Measurements from ENCODE around the gene MCL1. TPM values are rescaled to one million over a fixed set of nuclear protein-coding genes. Genes with fewer than 3 reads are reported as not detected.

The MCL1 gene
- total RNA-seq, 1 experiment from 2014 or later = 150 TPM

DNA sequence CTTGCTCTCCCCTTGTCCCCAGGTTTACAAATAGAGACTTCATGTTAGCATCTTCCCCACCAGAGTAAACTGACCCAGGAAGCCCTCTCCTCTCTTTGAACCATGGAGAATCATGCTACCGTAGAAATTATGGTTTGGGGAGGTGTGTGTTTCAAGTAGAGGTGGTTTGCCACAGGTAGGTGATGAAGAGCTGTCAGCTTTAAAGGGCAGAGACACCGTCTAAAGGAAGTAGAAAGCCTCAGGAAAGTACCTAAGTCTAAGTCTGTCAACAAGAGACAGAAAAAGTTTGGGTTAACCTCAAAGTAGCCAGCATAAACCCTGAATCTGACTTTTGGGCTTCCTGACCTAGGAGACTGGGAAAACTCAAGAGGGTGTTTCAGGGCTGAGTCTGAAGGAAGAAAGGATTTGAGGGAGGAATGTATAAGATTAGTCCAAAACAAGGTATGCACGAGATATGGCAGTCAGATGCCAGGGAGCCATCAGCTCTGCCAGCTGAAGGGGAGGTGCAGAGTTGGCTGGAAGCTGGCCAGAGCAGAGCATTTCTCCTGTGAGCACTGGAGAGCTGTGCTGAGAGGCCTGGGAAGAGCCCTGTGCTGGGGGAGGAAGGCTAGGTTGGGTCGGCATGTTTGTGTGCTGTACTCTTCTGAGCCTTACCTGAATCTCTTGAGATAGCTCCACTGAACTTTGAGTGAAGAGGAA lies 15.9 kb downstream of the MCL1 start:
- peak overlapping the region; percentile 76 for H3K4me3 ChIP-seq (ENCODE audit: low read length)
- peak; percentile 72 for DNase-seq
- H2AFZ ChIP-seq (ENCODE audit: low read length) = no peak overlapping the region
- H3K9me3 ChIP-seq (ENCODE audit: low read length) = no peaks in the 10 kb centered on the region
- peak overlapping the region; percentile 95 for H3K27ac ChIP-seq (ENCODE audit: low read length)
- H3K79me2 ChIP-seq (ENCODE audit: low read length) = peaks cover 4% of the 10 kb centered on the region
- peaks cover 85% of the 10 kb centered on the region for H3K4me1 ChIP-seq (ENCODE audit: low read length)
- H3K9ac ChIP-seq (ENCODE audit: low read length) = peak overlapping the region; percentile 63
- no peaks in the 10 kb centered on the region for H3K27me3 ChIP-seq (ENCODE audit: low read length)
- no peaks in the 10 kb centered on the region for H3K36me3 ChIP-seq (ENCODE audit: insufficient read depth, low read length)
- H3K4me2 ChIP-seq (ENCODE audit: low read depth, low read length, poor library complexity, severe bottlenecking) = peak overlapping the region; percentile 95
- 0 out of 2 replicates have a peak, but pooled peaks cover 4% of the 10 kb centered on the region for H4K20me1 ChIP-seq (ENCODE audit: insufficient read depth, low read depth, low read length)
- no peaks in the 10 kb centered on the region for H3K9me2 ChIP-seq (replicated peaks; ENCODE audit: insufficient read depth, low read length)

DNA sequence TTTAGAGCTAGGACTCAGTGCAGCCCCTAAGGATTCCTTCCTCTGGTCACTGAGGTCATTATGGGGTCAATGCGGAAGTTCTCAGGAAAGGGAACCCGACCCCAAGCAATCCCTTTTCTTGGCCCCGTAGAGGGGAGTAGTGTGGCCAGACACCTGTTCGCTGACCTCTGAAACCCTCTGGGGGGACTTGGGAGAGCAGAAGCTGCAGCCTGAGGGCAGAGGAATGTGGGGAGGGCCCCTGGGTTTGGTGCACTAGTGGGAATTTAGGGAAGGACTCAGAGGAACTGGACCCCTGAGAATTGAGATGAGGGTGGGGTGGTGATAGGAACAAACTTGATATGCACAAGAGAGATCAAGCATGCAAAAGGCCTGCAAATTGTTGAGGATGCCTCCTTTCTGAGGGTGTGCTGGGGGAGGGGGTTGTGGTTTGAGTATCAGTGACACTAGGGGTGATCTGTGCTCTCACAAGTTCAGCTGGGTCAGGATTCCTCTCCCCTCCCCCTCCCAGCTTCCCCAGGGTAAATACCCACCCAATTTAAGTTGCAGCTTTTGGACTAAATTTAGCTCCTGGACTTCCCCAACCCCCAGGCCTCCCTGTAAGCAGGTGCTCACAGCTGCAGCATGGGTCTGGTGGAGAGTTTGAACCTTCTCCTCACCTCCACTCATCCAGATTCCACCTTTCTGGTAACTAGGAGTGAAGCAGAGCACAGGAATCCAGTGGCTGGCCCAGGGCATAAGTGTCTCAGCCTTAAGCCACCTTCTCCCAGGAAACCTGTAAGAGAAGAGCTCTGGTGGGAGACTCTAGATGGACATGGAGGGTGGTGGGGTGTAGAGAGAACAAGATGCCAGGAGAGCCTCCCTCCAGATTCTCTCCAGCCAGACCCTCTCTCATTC lies 16.7 kb downstream of the MCL1 start:
- Histone ChIP-seq H4K20me1 (ENCODE audit: insufficient read depth, low read depth, low read length) (0 out of 2 replicates have a peak, but pooled peaks cover 4% of the 10 kb centered on the region), H3K79me2 (ENCODE audit: low read length) (peaks cover 4% of the 10 kb centered on the region), H3K9ac (ENCODE audit: low read length) (peak overlapping the region; percentile 83), H3K9me2 (replicated peaks; ENCODE audit: insufficient read depth, low read length) (no peaks in the 10 kb centered on the region), H3K4me1 (ENCODE audit: low read length) (peaks cover 77% of the 10 kb centered on the region), H3K9me3 (ENCODE audit: low read length) (no peaks in the 10 kb centered on the region), H2AFZ (ENCODE audit: low read length) (no peak overlapping the region), H3K36me3 (ENCODE audit: insufficient read depth, low read length) (no peaks in the 10 kb centered on the region), H3K4me3 (ENCODE audit: low read length) (peak overlapping the region; percentile 76), H3K27me3 (ENCODE audit: low read length) (no peaks in the 10 kb centered on the region), H3K4me2 (ENCODE audit: low read depth, low read length, poor library complexity, severe bottlenecking) (peak overlapping the region; percentile 95), H3K27ac (ENCODE audit: low read length) (peak overlapping the region; percentile 95)
- peak; percentile 95 for DNase-seq

DNA sequence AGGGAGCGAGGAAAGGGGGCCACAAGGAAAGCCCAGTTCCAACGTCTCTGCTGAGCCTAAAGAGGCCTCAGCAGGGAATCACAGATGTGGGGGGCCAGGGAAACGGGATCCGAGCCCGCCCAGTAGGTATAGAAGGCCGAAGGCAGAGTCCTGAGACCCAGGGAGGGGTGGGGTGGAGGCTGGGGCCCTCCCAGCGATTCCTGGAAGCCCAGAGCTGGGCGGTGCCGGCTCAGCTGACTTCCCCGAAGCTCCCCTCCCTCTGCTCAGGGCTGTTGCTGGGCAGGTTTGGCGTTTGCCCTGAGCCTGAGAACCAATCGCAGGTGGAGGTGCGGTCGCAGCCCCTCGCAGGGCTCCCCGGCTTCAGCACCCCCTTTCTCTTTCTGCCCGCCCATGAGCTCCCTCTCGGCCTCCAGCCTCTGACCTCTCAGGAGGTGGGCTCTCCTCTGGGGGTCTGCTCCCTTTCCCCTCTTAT lies 17.4 kb downstream of the MCL1 start:
- peak; percentile 93 for DNase-seq

DNA sequence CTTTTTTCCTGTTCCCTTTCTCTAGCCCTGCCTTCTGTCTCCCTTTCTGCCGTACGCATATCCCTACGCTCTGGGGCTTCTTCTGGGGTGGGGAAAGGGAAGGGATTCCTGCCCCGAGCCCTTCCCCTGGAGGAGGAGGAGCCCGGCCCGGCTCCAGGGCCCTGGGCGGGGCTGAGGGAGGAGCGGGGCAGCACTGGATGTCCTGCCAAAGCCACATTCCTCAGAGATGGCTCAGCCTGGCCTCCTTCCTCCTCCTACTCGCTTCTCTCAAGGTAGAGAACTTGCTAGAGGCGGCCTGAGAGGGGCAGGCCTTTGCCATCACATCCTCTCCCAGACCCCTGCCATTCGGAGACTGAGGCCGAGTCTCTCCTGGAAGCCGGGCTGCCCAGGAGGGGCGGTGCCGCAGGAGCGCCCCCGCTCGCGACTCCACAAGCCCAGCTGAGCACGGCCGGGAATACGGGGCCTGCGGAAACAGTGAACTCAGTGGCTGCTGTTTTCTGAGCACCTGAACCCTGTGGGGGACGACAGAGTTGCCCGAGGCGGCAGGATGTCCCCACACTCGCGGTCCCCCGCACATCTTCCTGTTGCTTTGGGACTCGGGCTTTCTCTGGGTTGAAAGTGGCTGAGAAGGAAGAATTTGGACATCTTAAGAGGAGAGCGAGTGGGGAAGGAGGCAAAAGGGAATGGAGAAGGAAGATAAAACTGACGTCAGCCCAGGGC lies 18.0 kb downstream of the MCL1 start:
- no peaks in the 10 kb centered on the region for H3K79me2 ChIP-seq (ENCODE audit: low read length)

More for the DNA sequence above, 17.4 kb downstream of the MCL1 start:
- peak overlapping the region; percentile 39; the same call in 1 of the 2 replicates for H2AFZ ChIP-seq (ENCODE audit: low read length)
- H3K9me3 ChIP-seq (ENCODE audit: low read length) = no peaks in the 10 kb centered on the region
- no peaks in the 10 kb centered on the region for H3K27me3 ChIP-seq (ENCODE audit: low read length)
- peak overlapping the region; percentile 95 for H3K27ac ChIP-seq (ENCODE audit: low read length)
- no peaks in the 10 kb centered on the region for H3K9me2 ChIP-seq (replicated peaks; ENCODE audit: insufficient read depth, low read length)
- peak overlapping the region; percentile 95 for H3K4me2 ChIP-seq (ENCODE audit: low read depth, low read length, poor library complexity, severe bottlenecking)
- peak overlapping the region; percentile 83 for H3K9ac ChIP-seq (ENCODE audit: low read length)
- H3K4me3 ChIP-seq (ENCODE audit: low read length) = peak overlapping the region; percentile 76
- peaks cover 4% of the 10 kb centered on the region for H3K79me2 ChIP-seq (ENCODE audit: low read length)
- H3K4me1 ChIP-seq (ENCODE audit: low read length) = peaks cover 71% of the 10 kb centered on the region
- H3K36me3 ChIP-seq (ENCODE audit: insufficient read depth, low read length) = no peaks in the 10 kb centered on the region
- 0 out of 2 replicates have a peak, but pooled peaks cover 4% of the 10 kb centered on the region for H4K20me1 ChIP-seq (ENCODE audit: insufficient read depth, low read depth, low read length)

DNA sequence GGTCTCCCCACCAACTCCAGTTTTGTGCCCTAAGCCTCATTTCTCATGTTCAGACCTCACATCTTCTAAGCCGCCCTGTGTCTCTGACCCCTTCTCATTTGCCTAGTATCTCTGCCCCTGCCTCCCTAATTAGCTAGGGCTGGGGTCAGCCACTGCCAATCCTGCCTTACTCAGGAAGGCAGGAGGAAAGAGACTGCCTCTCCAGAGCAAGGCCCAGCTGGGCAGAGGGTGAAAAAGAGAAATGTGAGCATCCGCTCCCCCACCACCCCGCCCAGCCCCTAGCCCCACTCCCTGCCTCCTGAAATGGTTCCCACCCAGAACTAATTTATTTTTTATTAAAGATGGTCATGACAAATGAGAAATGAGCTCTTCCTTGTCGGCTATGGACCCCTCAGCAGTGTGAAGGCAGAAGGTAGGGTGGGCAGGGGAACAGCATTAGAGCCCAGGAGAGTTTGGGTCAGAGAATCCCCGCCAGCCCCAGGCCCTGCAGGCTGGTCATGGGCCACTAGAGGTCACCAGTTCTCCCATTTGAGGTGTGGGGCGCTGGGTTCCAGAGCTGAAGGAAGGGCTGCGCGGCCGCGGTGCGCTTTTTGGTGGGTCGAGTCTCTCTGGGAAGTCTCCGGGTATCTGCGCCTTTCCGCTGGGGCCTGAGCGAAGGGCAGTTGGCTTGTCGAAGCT lies 18.7 kb downstream of the MCL1 start:
- no peaks in the 10 kb centered on the region for H3K9me2 ChIP-seq (replicated peaks; ENCODE audit: insufficient read depth, low read length)
- peak overlapping the region; percentile 39; the same call in 1 of the 2 replicates for H2AFZ ChIP-seq (ENCODE audit: low read length)
- peak overlapping the region; percentile 76 for H3K4me3 ChIP-seq (ENCODE audit: low read length)
- H3K36me3 ChIP-seq (ENCODE audit: insufficient read depth, low read length) = no peaks in the 10 kb centered on the region
- H3K9me3 ChIP-seq (ENCODE audit: low read length) = no peaks in the 10 kb centered on the region
- peak; percentile 96 for DNase-seq
- peak overlapping the region; percentile 95 for H3K4me2 ChIP-seq (ENCODE audit: low read depth, low read length, poor library complexity, severe bottlenecking)
- no peaks in the 10 kb centered on the region for H3K27me3 ChIP-seq (ENCODE audit: low read length)
- H3K27ac ChIP-seq (ENCODE audit: low read length) = peak overlapping the region; percentile 95
- peaks cover 58% of the 10 kb centered on the region for H3K4me1 ChIP-seq (ENCODE audit: low read length)
- H4K20me1 ChIP-seq (ENCODE audit: insufficient read depth, low read depth, low read length) = 0 out of 2 replicates have a peak, but pooled peaks cover 4% of the 10 kb centered on the region
- H3K9ac ChIP-seq (ENCODE audit: low read length) = peak overlapping the region; percentile 83
- no peaks in the 10 kb centered on the region for H3K79me2 ChIP-seq (ENCODE audit: low read length)

More for the DNA sequence above, 18.0 kb downstream of the MCL1 start:
- H3K9ac ChIP-seq (ENCODE audit: low read length) = peak overlapping the region; percentile 83
- no peaks in the 10 kb centered on the region for H3K36me3 ChIP-seq (ENCODE audit: insufficient read depth, low read length)
- H3K27ac ChIP-seq (ENCODE audit: low read length) = peak overlapping the region; percentile 95
- peak overlapping the region; percentile 39; the same call in 1 of the 2 replicates for H2AFZ ChIP-seq (ENCODE audit: low read length)
- DNase-seq = peak; percentile 74
- no peaks in the 10 kb centered on the region for H3K9me2 ChIP-seq (replicated peaks; ENCODE audit: insufficient read depth, low read length)
- H3K4me3 ChIP-seq (ENCODE audit: low read length) = peak overlapping the region; percentile 76
- H4K20me1 ChIP-seq (ENCODE audit: insufficient read depth, low read depth, low read length) = 0 out of 2 replicates have a peak, but pooled peaks cover 4% of the 10 kb centered on the region
- peaks cover 65% of the 10 kb centered on the region for H3K4me1 ChIP-seq (ENCODE audit: low read length)
- H3K27me3 ChIP-seq (ENCODE audit: low read length) = no peaks in the 10 kb centered on the region
- H3K4me2 ChIP-seq (ENCODE audit: low read depth, low read length, poor library complexity, severe bottlenecking) = peak overlapping the region; percentile 95
- no peaks in the 10 kb centered on the region for H3K9me3 ChIP-seq (ENCODE audit: low read length)

DNA sequence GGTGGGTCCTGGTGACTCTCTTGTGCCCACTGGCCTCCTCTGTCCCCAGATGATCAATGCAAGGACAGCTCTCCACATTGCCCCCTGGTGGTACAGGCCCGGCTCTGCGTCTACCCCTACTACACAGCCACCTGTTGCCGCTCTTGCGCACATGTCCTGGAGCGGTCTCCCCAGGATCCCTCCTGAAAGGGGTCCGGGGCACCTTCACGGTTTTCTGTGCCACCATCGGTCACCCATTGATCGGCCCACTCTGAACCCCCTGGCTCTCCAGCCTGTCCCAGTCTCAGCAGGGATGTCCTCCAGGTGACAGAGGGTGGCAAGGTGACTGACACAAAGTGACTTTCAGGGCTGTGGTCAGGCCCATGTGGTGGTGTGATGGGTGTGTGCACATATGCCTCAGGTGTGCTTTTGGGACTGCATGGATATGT lies 19.4 kb downstream of the MCL1 start:
- peak; percentile 92 for DNase-seq
- H3K4me3 ChIP-seq (ENCODE audit: low read length) = peak overlapping the region; percentile 18; the same call in 1 of the 2 replicates
- H3K9ac ChIP-seq (ENCODE audit: low read length) = peak overlapping the region; percentile 83
- H3K4me2 ChIP-seq (ENCODE audit: low read depth, low read length, poor library complexity, severe bottlenecking) = peak overlapping the region; percentile 95
- H3K9me3 ChIP-seq (ENCODE audit: low read length) = no peaks in the 10 kb centered on the region
- peak overlapping the region; percentile 95 for H3K27ac ChIP-seq (ENCODE audit: low read length)
- H3K4me1 ChIP-seq (ENCODE audit: low read length) = peaks cover 54% of the 10 kb centered on the region
- H2AFZ ChIP-seq (ENCODE audit: low read length) = no peak overlapping the region
- H3K9me2 ChIP-seq (replicated peaks; ENCODE audit: insufficient read depth, low read length) = no peaks in the 10 kb centered on the region
- no peaks in the 10 kb centered on the region for H3K79me2 ChIP-seq (ENCODE audit: low read length)
- H3K27me3 ChIP-seq (ENCODE audit: low read length) = no peaks in the 10 kb centered on the region
- no peaks in the 10 kb centered on the region for H3K36me3 ChIP-seq (ENCODE audit: insufficient read depth, low read length)
- H4K20me1 ChIP-seq (ENCODE audit: insufficient read depth, low read depth, low read length) = 0 out of 2 replicates have a peak, but pooled peaks cover 4% of the 10 kb centered on the region

DNA sequence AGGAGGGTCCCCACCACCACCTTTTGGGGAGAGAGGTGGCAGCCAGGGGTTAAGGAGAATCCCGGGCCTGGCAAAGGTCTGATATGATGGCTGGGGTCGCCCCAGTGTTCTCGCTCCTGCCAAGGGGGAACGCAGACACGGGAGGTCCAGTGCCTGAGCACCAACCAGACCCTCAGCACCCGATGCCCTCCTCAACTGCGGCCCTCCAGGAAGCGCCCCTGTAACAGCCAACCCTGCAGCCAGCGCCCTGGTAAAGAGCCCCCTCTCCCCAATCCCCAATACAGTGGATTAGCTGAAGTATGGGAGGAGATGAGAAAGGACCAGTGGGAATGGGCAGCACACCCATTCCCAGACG lies 19.8 kb downstream of the MCL1 start:
- H3K4me2 ChIP-seq (ENCODE audit: low read depth, low read length, poor library complexity, severe bottlenecking) = no peak overlapping the region
- peak overlapping the region; percentile 83; the same call in 1 of the 2 replicates for H3K9ac ChIP-seq (ENCODE audit: low read length)
- peaks cover 50% of the 10 kb centered on the region for H3K4me1 ChIP-seq (ENCODE audit: low read length)
- no peaks in the 10 kb centered on the region for H3K27me3 ChIP-seq (ENCODE audit: low read length)
- H3K36me3 ChIP-seq (ENCODE audit: insufficient read depth, low read length) = no peaks in the 10 kb centered on the region
- no peaks in the 10 kb centered on the region for H3K79me2 ChIP-seq (ENCODE audit: low read length)
- no peaks in the 10 kb centered on the region for H3K9me3 ChIP-seq (ENCODE audit: low read length)
- H3K4me3 ChIP-seq (ENCODE audit: low read length) = no peak overlapping the region
- H3K27ac ChIP-seq (ENCODE audit: low read length) = no peak overlapping the region
- H2AFZ ChIP-seq (ENCODE audit: low read length) = no peak overlapping the region
- DNase-seq = no peak
- H4K20me1 ChIP-seq (ENCODE audit: insufficient read depth, low read depth, low read length) = 0 out of 2 replicates have a peak, but pooled peaks cover 4% of the 10 kb centered on the region
- no peaks in the 10 kb centered on the region for H3K9me2 ChIP-seq (replicated peaks; ENCODE audit: insufficient read depth, low read length)
